Omental fat pad (tissue), 4 donors: ENCODE results near the gene PRICKLE2. TPM values are rescaled to one million over a fixed set of nuclear protein-coding genes. Genes with fewer than 3 reads are reported as not detected.

Source experiments
- ATAC-seq: fragments of 150-250 bp; one replicate; pipeline ENCODE4 v1.9.1; 2016; ENCODE audit warnings: mild to moderate bottlenecking, moderate library complexity; ENCODE audit not compliant: low FRiP score
- DNase-seq: peaks from one replicate; pipeline ENCODE4 v3.0.0-alpha.2; 2019; ENCODE audit warnings: low spot score
- CTCF ChIP-seq, 3 donors: fragments of 450-650 bp; IDR thresholded peaks; one replicate each; pipeline ENCODE4 v1.5.1; 2016 to 2017; ENCODE audit warnings: antibody characterized with exemption in 3 of 3, mild to moderate bottlenecking in 3 of 3, moderate library complexity in 2 of 3
- total RNA-seq, 4 donors: library from RNA; depleted of rRNA; stranded (reverse); fragments of >200 nt; gene quantifications; one replicate each; pipeline ENCODE4 v1.1.0, GENCODE V29; 2016

PRICKLE2 gene
- total RNA-seq, 4 donors from 2014 or later, result 56.1 to 88.4 (median 81.3) TPM

GRCh38 chr3:64262574-64263114 is 37.4 kb upstream of the PRICKLE2 start:
- ATAC-seq (no peak), DNase-seq (no peak)
- no peak for TF ChIP-seq CTCF (IDR thresholded peaks at IDR 0.05)

GRCh38 chr3:64260431-64260830 is 35.2 kb upstream of the PRICKLE2 start:
- TF ChIP-seq CTCF (IDR thresholded peaks at IDR 0.05), result no peak
- ATAC-seq, result no peak

GRCh38 chr3:64259636-64260035 is 34.4 kb upstream of the PRICKLE2 start:
- no peak for TF ChIP-seq CTCF (IDR thresholded peaks at IDR 0.05)
- DNase-seq (no peak), ATAC-seq (no peak)

More at GRCh38 chr3:64260431-64260830, 35.2 kb upstream of the PRICKLE2 start:
- DNase-seq, result no peak

GRCh38 chr3:64257100-64257755 is 32.0 kb upstream of the PRICKLE2 start:
- DNase-seq (no peak), ATAC-seq (peak; percentile 63)
- no peak for TF ChIP-seq CTCF (IDR thresholded peaks at IDR 0.05)

- no peak for DNase-seq
- ATAC-seq, result no peak
- no peak for TF ChIP-seq CTCF (IDR thresholded peaks at IDR 0.05)
These were observed 30.6 kb upstream of the PRICKLE2 start for GRCh38 chr3:64255741-64256340.

GRCh38 chr3:64254443-64254842 is 29.2 kb upstream of the PRICKLE2 start:
- no peak for TF ChIP-seq CTCF (IDR thresholded peaks at IDR 0.05)
- DNase-seq (no peak), ATAC-seq (no peak)

GRCh38 chr3:64253689-64254088 is 28.4 kb upstream of the PRICKLE2 start:
- no peak for ATAC-seq

More at GRCh38 chr3:64253689-64254088, 28.4 kb upstream of the PRICKLE2 start:
- DNase-seq, result no peak
- TF ChIP-seq CTCF (IDR thresholded peaks at IDR 0.05), result no peak
